Liver (tissue), 9 donors: ENCODE results near the gene SLITRK3. TPM values are rescaled to one million over a fixed set of nuclear protein-coding genes. Genes with fewer than 3 reads are reported as not detected.

Experiments
- DNase-seq: peaks from one replicate; pipeline ENCODE4 v3.0.0-alpha.2; 2017; ENCODE audit warnings: low spot score
- H3K27ac ChIP-seq, 2 donors: one replicate each; pipeline ENCODE4 v1.7.0; 2013; ENCODE audit warnings: inconsistent platforms in 2 of 2, low read length in 2 of 2, control low read depth in 1 of 2, low read depth in 1 of 2, mild to moderate bottlenecking in 1 of 2
- H3K27me3 ChIP-seq, 4 donors: one replicate each; pipeline versions ENCODE4 v1.6.1 to v1.7.0; 2013; ENCODE audit warnings: low read length in 3 of 4, inconsistent platforms in 1 of 4, mild to moderate bottlenecking in 1 of 4, moderate library complexity in 1 of 4; ENCODE audit not compliant: control insufficient read depth in 4 of 4, insufficient read depth in 4 of 4
- H3K36me3 ChIP-seq, 4 donors: one replicate each; pipeline versions ENCODE4 v1.6.1 to v1.7.0; 2013; ENCODE audit warnings: low read length in 3 of 4, mild to moderate bottlenecking in 3 of 4, low read depth in 1 of 4, moderate library complexity in 1 of 4; ENCODE audit not compliant: control insufficient read depth in 4 of 4, insufficient read depth in 3 of 4
- H3K4me1 ChIP-seq, 4 donors: one replicate each; pipeline versions ENCODE4 v1.6.1 to v1.7.0; 2013; ENCODE audit warnings: low read length in 3 of 4, mild to moderate bottlenecking in 3 of 4, moderate library complexity in 1 of 4; ENCODE audit not compliant: control insufficient read depth in 4 of 4, insufficient read depth in 4 of 4
- H3K4me3 ChIP-seq, 3 donors: one replicate each; pipeline versions ENCODE4 v1.6.1 to v1.7.0; 2013; ENCODE audit warnings: low read length in 3 of 3, control low read depth in 1 of 3, low read depth in 1 of 3, mild to moderate bottlenecking in 1 of 3
- H3K9ac ChIP-seq, 2 donors: one replicate each; pipeline ENCODE4 v1.7.0; 2013; ENCODE audit warnings: low read length in 2 of 2, mild to moderate bottlenecking in 2 of 2, moderate library complexity in 2 of 2, control low read depth in 1 of 2, low read depth in 1 of 2
- H3K9me3 ChIP-seq, 4 donors: one replicate each; pipeline versions ENCODE4 v1.6.1 to v1.7.0; 2013; ENCODE audit warnings: low read length in 3 of 4; ENCODE audit not compliant: control insufficient read depth in 4 of 4
- EGR1 ChIP-seq, 2 donors: IDR thresholded peaks; 2 replicates each; pipeline ENCODE4 v1.6.1; 2016 to 2018; ENCODE audit warnings: antibody characterized with exemption in 2 of 2, low read depth in 2 of 2
- FOXA1 ChIP-seq: IDR thresholded peaks from 2 replicates; pipeline ENCODE4 v1.6.1; 2016; ENCODE audit warnings: antibody characterized with exemption
- FOXA2 ChIP-seq: IDR thresholded peaks from 2 replicates; pipeline ENCODE4 v1.6.1; 2016; ENCODE audit warnings: antibody characterized with exemption
- GABPA ChIP-seq, 2 donors: IDR thresholded peaks in 1 of 2; conservative IDR thresholded peaks in 1 of 2; 2 replicates each; pipeline ENCODE4 v1.6.1; 2016; ENCODE audit warnings: antibody characterized with exemption in 2 of 2, mild to moderate bottlenecking in 1 of 2, moderate library complexity in 1 of 2
- HNF4A ChIP-seq, 2 donors: conservative IDR thresholded peaks; 2 replicates each; pipeline ENCODE4 v1.6.1; 2016; ENCODE audit warnings: antibody characterized with exemption in 2 of 2, mild to moderate bottlenecking in 2 of 2
- HNF4G ChIP-seq: IDR thresholded peaks from 2 replicates; pipeline ENCODE4 v1.6.1; 2016; ENCODE audit warnings: antibody characterized with exemption
- JUND ChIP-seq, 2 donors: IDR thresholded peaks; 2 replicates each; pipeline ENCODE4 v1.6.1; 2016; ENCODE audit warnings: antibody characterized with exemption in 2 of 2
- RAD21 ChIP-seq, 2 donors: IDR thresholded peaks; 2 replicates each; pipeline ENCODE4 v1.6.1; 2016; ENCODE audit warnings: antibody characterized with exemption in 2 of 2, mild to moderate bottlenecking in 2 of 2
- RXRA ChIP-seq, 2 donors: IDR thresholded peaks; 2 replicates each; pipeline ENCODE4 v1.6.1; 2017 to 2018; ENCODE audit warnings: antibody characterized with exemption in 2 of 2, mild to moderate bottlenecking in 1 of 2
- SP1 ChIP-seq: IDR thresholded peaks from 2 replicates; pipeline ENCODE4 v1.6.1; 2018; ENCODE audit warnings: antibody characterized with exemption, mild to moderate bottlenecking
- TAF1 ChIP-seq: conservative IDR thresholded peaks from 2 replicates; pipeline ENCODE4 v1.6.1; 2016; ENCODE audit warnings: antibody characterized with exemption, mild to moderate bottlenecking
- YY1 ChIP-seq: IDR thresholded peaks from 2 replicates; pipeline ENCODE4 v1.6.1; 2016; ENCODE audit warnings: antibody characterized with exemption, mild to moderate bottlenecking
- WGBS: extraction: QIAGEN DNeasy Blood & Tissue Kit; methylation state at CpG from one replicate; pipeline ENCODE4 v1.1.7; 2013; 5-methylcytosine and 5-hydroxymethylcytosine counted together
- polyA plus RNA-seq, 2 donors: library from polyadenylated mRNA; stranded (reverse) in 1 of 2; unstranded in 1 of 2; fragments of 200-250 nt in 1 of 2; fragments of >200 nt in 1 of 2; fragmentation: Nextera tagmentation in 1 of 2; extraction: Ambion mirVana in 1 of 2; gene quantifications; one replicate each; pipeline versions ENCODE4 v1.2.1 to v1.2.3, GENCODE V29; 2013 to 2015
- total RNA-seq, 2 donors: library from RNA; depleted of rRNA; stranded (reverse); fragments of >200 nt; gene quantifications; one replicate each; pipeline ENCODE4 v1.2.3, GENCODE V29; 2014
- TF ChIP-seq, protein P1 (sequence below): fragments of 150-350 bp; IDR thresholded peaks from 2 replicates; pipeline ENCODE4 v1.5.1; 2017; ENCODE audit warnings: improper control_type of control experiment, low read depth, low read length; ENCODE audit not compliant: missing input control
- TF ChIP-seq, protein P2 (sequence below): IDR thresholded peaks from 2 replicates; pipeline ENCODE4 v1.6.1; 2016; ENCODE audit warnings: antibody characterized with exemption, mild to moderate bottlenecking
- TF ChIP-seq, protein P3 (sequence below): IDR thresholded peaks from 2 replicates; pipeline ENCODE4 v1.6.1; 2016; ENCODE audit warnings: antibody characterized with exemption
- TF ChIP-seq, protein P4 (sequence below): IDR thresholded peaks from 2 replicates; pipeline ENCODE4 v1.6.1; 2016; ENCODE audit warnings: antibody characterized with exemption
- TF ChIP-seq, protein P5 (sequence below): IDR thresholded peaks from 2 replicates; pipeline ENCODE4 v1.6.1; 2016; ENCODE audit warnings: antibody characterized with exemption
- donor health status: healthy.
- donor health status: healthy.
- donor health status: healthy.
- donor health status: healthy.
- donor health status: healthy.

The SLITRK3 gene
- total and polyA plus RNA-seq, 4 donors = 0.05 to 4.2 (median 1.9) TPM

DNA sequence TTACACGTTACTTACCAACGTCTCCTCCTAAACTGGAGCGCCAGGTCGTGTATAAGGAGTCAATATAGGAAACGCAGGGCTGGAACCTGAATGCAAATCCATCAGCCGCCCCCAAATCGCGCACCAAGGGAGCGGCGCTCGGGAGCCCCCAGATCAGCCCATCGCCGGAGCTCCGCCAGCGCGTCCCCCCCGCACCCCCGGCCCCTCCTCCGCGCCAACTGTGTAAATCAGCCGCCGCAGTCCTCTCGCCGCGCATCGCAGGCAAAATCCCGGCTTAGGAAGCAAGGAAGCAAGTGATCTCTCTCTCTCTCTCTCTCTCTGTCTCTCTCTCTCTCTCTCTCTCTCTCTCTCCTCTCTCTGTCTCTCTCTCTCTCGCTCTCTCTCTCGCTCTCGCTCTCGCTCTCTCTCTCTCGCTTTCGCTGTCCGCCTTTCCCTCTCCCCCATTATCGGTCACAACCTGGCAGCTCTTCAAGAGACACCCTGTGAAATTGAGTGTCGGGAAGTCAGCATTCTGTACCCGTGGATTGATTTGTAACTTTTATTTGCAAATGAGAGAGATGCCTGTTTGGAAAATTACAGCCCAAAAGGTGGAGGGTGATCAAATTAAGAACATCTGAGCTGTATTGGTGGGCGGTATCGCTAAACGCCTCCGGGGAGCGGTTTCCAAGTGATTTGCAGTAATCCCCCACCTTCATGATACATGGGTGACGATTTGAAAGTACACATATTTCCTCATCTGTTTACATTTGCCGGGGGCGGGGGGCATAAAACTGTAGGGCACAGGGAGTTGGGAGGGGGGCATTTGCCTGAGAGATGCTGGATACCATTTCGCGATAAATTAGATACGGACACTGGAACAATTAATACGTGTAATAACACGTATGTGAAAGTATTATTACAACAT lies 645 bp upstream of the SLITRK3 start:
- Histone ChIP-seq H3K4me1 (peaks cover 0 to 24% (median 20%) of the 10 kb centered on the region in 4 donors), H3K27ac (peak overlapping the region; percentile 20 to 71), H3K9me3 (no peaks in the 10 kb centered on the region), H3K4me3 (peak overlapping the region; percentile 62 to 89 (median 74)), H3K27me3 (peaks cover 0 to 4% (median 1%) of the 10 kb centered on the region in 4 donors), H3K36me3 (no peaks in the 10 kb centered on the region), H3K9ac (no peak overlapping the region)
- 4% methylated on average over 46 of the region's 50 CpGs for WGBS
- DNase-seq = no peak
- no peak for TF ChIP-seq YY1
- TF ChIP-seq, protein P1, sequence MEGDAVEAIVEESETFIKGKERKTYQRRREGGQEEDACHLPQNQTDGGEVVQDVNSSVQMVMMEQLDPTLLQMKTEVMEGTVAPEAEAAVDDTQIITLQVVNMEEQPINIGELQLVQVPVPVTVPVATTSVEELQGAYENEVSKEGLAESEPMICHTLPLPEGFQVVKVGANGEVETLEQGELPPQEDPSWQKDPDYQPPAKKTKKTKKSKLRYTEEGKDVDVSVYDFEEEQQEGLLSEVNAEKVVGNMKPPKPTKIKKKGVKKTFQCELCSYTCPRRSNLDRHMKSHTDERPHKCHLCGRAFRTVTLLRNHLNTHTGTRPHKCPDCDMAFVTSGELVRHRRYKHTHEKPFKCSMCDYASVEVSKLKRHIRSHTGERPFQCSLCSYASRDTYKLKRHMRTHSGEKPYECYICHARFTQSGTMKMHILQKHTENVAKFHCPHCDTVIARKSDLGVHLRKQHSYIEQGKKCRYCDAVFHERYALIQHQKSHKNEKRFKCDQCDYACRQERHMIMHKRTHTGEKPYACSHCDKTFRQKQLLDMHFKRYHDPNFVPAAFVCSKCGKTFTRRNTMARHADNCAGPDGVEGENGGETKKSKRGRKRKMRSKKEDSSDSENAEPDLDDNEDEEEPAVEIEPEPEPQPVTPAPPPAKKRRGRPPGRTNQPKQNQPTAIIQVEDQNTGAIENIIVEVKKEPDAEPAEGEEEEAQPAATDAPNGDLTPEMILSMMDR = peak; percentile 16

DNA sequence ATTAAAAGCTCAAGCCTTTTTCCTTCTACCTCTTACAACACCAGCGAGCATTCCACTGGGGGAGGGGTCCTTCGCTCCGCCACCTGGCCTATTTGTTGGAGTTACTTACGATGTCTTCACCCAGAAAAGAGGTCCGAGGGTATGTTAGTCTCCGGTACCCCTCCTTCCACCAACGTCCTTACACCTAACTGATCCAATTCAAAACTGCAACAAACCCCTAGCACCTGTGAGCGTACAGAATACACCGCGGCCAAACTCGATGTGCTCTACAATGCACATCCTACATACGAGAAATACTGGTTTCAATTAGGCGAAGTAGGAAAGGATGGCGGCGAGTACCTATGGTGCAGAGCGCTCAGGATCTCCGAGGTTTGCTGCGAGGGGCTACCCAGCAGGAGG lies 944 bp downstream of the SLITRK3 start:
- Histone ChIP-seq H3K4me3 (peak overlapping the region; percentile 62 to 89 (median 83)), H3K4me1 (peaks cover 0 to 27% (median 20%) of the 10 kb centered on the region in 4 donors)
- no peak for DNase-seq

More for the DNA sequence above, 944 bp downstream of the SLITRK3 start:
- Histone ChIP-seq H3K27me3 (peaks cover 0 to 4% (median 1%) of the 10 kb centered on the region in 4 donors), H3K27ac (peak overlapping the region; percentile 51 to 62), H3K9me3 (no peaks in the 10 kb centered on the region), H3K36me3 (no peaks in the 10 kb centered on the region), H3K9ac (peak overlapping the region; percentile 22 to 58)
- TF ChIP-seq HNF4A (conservative IDR thresholded peaks at IDR 0.05) (no peak), TAF1 (no peak), YY1 (no peak), EGR1 (IDR thresholded peaks at IDR 0.05; ENCODE audit: low read depth in 2 of 2) (no peak), JUND (IDR thresholded peaks at IDR 0.05) (no peak), HNF4G (no peak), SP1 (no peak), FOXA1 (no peak), FOXA2 (no peak), RXRA (IDR thresholded peaks at IDR 0.05) (no peak), RAD21 (IDR thresholded peaks at IDR 0.05) (no peak), GABPA (IDR thresholded peaks at IDR 0.05 in 1 of 2, conservative IDR thresholded peaks at IDR 0.05 in 1 of 2) (no peak)
- TF ChIP-seq, protein P2, sequence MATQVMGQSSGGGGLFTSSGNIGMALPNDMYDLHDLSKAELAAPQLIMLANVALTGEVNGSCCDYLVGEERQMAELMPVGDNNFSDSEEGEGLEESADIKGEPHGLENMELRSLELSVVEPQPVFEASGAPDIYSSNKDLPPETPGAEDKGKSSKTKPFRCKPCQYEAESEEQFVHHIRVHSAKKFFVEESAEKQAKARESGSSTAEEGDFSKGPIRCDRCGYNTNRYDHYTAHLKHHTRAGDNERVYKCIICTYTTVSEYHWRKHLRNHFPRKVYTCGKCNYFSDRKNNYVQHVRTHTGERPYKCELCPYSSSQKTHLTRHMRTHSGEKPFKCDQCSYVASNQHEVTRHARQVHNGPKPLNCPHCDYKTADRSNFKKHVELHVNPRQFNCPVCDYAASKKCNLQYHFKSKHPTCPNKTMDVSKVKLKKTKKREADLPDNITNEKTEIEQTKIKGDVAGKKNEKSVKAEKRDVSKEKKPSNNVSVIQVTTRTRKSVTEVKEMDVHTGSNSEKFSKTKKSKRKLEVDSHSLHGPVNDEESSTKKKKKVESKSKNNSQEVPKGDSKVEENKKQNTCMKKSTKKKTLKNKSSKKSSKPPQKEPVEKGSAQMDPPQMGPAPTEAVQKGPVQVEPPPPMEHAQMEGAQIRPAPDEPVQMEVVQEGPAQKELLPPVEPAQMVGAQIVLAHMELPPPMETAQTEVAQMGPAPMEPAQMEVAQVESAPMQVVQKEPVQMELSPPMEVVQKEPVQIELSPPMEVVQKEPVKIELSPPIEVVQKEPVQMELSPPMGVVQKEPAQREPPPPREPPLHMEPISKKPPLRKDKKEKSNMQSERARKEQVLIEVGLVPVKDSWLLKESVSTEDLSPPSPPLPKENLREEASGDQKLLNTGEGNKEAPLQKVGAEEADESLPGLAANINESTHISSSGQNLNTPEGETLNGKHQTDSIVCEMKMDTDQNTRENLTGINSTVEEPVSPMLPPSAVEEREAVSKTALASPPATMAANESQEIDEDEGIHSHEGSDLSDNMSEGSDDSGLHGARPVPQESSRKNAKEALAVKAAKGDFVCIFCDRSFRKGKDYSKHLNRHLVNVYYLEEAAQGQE = no peak
- TF ChIP-seq, protein P3, sequence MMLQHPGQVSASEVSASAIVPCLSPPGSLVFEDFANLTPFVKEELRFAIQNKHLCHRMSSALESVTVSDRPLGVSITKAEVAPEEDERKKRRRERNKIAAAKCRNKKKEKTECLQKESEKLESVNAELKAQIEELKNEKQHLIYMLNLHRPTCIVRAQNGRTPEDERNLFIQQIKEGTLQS = no peak
- TF ChIP-seq, protein P1 = no peak
- TF ChIP-seq, protein P4, sequence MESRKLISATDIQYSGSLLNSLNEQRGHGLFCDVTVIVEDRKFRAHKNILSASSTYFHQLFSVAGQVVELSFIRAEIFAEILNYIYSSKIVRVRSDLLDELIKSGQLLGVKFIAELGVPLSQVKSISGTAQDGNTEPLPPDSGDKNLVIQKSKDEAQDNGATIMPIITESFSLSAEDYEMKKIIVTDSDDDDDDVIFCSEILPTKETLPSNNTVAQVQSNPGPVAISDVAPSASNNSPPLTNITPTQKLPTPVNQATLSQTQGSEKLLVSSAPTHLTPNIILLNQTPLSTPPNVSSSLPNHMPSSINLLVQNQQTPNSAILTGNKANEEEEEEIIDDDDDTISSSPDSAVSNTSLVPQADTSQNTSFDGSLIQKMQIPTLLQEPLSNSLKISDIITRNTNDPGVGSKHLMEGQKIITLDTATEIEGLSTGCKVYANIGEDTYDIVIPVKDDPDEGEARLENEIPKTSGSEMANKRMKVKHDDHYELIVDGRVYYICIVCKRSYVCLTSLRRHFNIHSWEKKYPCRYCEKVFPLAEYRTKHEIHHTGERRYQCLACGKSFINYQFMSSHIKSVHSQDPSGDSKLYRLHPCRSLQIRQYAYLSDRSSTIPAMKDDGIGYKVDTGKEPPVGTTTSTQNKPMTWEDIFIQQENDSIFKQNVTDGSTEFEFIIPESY = no peak
- TF ChIP-seq, protein P5, sequence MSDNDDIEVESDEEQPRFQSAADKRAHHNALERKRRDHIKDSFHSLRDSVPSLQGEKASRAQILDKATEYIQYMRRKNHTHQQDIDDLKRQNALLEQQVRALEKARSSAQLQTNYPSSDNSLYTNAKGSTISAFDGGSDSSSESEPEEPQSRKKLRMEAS = no peak
- 4% methylated on average over 18 of the region's 18 CpGs for WGBS
